Measurements from ENCODE around the gene THSD8.

DNA sequence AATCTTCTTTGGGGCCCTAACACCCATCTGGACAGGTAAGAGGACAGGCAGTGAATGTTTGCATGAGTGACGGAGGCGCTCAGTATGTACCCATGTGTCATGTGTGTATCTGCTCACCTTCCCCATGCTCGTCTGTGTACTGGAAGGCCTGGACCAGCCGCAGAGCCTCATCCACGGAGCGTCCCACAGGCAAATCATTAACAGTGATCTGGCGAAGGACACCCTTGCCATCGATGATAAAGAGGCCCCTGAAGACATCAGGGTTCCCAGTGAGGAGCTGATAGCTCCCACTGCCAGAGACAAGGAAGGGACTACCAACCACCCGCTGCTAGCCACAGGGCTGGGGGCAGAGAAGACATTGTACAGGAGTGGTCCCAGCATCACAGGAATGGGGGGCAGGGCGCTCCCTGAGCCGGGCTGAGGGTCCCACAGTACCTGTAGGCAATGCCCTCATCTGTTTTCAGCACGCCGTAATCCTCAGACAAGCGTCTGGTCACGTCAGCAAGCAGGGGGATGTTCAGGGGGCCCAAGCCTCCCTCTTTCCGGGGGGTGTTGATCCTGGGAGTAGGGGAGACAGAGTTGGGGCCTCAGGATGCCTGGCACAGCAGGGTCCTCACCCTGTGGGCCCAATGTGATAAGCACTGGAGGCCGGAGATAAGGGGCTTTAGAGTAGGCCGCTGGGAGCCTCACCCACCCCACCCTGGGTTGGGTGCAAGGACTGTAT lies 2.0 kb upstream of the THSD8 start:
- TF ChIP-seq, protein P1, sequence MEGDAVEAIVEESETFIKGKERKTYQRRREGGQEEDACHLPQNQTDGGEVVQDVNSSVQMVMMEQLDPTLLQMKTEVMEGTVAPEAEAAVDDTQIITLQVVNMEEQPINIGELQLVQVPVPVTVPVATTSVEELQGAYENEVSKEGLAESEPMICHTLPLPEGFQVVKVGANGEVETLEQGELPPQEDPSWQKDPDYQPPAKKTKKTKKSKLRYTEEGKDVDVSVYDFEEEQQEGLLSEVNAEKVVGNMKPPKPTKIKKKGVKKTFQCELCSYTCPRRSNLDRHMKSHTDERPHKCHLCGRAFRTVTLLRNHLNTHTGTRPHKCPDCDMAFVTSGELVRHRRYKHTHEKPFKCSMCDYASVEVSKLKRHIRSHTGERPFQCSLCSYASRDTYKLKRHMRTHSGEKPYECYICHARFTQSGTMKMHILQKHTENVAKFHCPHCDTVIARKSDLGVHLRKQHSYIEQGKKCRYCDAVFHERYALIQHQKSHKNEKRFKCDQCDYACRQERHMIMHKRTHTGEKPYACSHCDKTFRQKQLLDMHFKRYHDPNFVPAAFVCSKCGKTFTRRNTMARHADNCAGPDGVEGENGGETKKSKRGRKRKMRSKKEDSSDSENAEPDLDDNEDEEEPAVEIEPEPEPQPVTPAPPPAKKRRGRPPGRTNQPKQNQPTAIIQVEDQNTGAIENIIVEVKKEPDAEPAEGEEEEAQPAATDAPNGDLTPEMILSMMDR (IDR thresholded peaks at IDR 0.05; ENCODE audit: low read length), result no peak
- TF ChIP-seq EZH2 (optimal IDR thresholded peaks at IDR 0.05; ENCODE audit: low read depth, low read length), result no peak
- no peak for TF ChIP-seq EZH2phosphoT487 (IDR thresholded peaks at IDR 0.05; ENCODE audit: low read length)
